H1 (cell line): Measurements from ENCODE around the gene ENTPD2. TPM values are rescaled to one million over a fixed set of nuclear protein-coding genes. Genes with fewer than 3 reads are reported as not detected.
"Not testable (repeated sequence)": the region's sequence is repeated elsewhere in the genome, so short reads cannot be mapped to it uniquely, and the experiment has no call there.

Source experiments
- CTCF ChIA-PET: fragments of 300-600 bp; sonication (Branson Sonifier 250); formaldehyde crosslinking; loops from one replicate; lab custom pipeline; 2021; ENCODE audit not compliant: partially characterized antibody; lab: Charles Lee
- POLR2A ChIA-PET: fragments of 300-600 bp; sonication (Branson Sonifier 250); formaldehyde crosslinking; loops from one replicate; lab custom pipeline; 2021; ENCODE audit warnings: inconsistent platforms; ENCODE audit not compliant: partially characterized antibody; lab: Charles Lee
- DNase-seq, 2 experiments: peaks; one replicate each; pipeline versions ENCODE4 v3.0.0 to v3.0.0-alpha.2; 2010 to 2022; ENCODE audit warnings: low spot score in 2 of 2, low read depth in 1 of 2, mixed read lengths in 1 of 2
- FAIRE-seq: peaks from 2 replicates; lab custom pipeline; 2011; peaks lifted over from hg19 to GRCh38; lab: Jason Lieb, UNC
- H2AFZ ChIP-seq: 2 replicates; pipeline ENCODE4 v1.8.1; 2012; ENCODE audit warnings: low read length, inconsistent platforms
- H2AK5ac ChIP-seq: 2 replicates; pipeline ENCODE4 v1.6.1; 2013; ENCODE audit warnings: low read depth, low read length
- H2BK120ac ChIP-seq: replicated peaks from 2 replicates; pipeline ENCODE3; 2013; ENCODE audit warnings: low read depth, low read length, inconsistent platforms
- H2BK12ac ChIP-seq: 2 replicates; pipeline ENCODE4 v1.6.1; 2013; ENCODE audit warnings: low read depth, low read length
- H2BK15ac ChIP-seq: 2 replicates; pipeline ENCODE4 v1.6.1; 2013; ENCODE audit warnings: low read length
- H2BK20ac ChIP-seq: 2 replicates; pipeline ENCODE4 v1.6.1; 2013; ENCODE audit warnings: low read length
- H2BK5ac ChIP-seq: 2 replicates; pipeline ENCODE4 v1.6.1; 2013; ENCODE audit warnings: low read depth, low read length
- H3K14ac ChIP-seq: 2 replicates; pipeline ENCODE4 v1.6.1; 2013; ENCODE audit warnings: inconsistent platforms; ENCODE audit not compliant: insufficient read length
- H3K18ac ChIP-seq: 2 replicates; pipeline ENCODE4 v1.6.1; 2013; ENCODE audit warnings: low read length; ENCODE audit errors: extremely low read depth
- H3K23ac ChIP-seq: 2 replicates; pipeline ENCODE4 v1.6.1; 2013; ENCODE audit warnings: inconsistent platforms; ENCODE audit not compliant: insufficient read length
- H3K23me2 ChIP-seq: 2 replicates; pipeline ENCODE4 v1.6.1; 2013; ENCODE audit warnings: low read depth, low read length
- H3K27ac ChIP-seq: 2 replicates; pipeline ENCODE4 v1.6.1; 2011; ENCODE audit warnings: low read depth, low read length, inconsistent platforms
- H3K27me3 ChIP-seq, 4 experiments: replicated peaks in 1 of 4; 1 replicate in 1 of 4; 2 replicates in 3 of 4; pipeline versions ENCODE4 v1.6.1 to v1.8.1; 2011 to 2013; ENCODE audit warnings: low read length in 3 of 4, mild to moderate bottlenecking in 3 of 4, inconsistent platforms in 2 of 4, mixed read lengths in 2 of 4, moderate library complexity in 1 of 4; ENCODE audit not compliant: control insufficient read depth in 3 of 4, insufficient read depth in 3 of 4; ENCODE audit errors: extremely low read depth in 1 of 4
- H3K36me3 ChIP-seq, 4 experiments: 2 replicates each; pipeline versions ENCODE4 v1.6.1 to v1.8.1; 2011 to 2013; ENCODE audit warnings: mild to moderate bottlenecking in 4 of 4, low read length in 3 of 4, moderate library complexity in 2 of 4, control low read depth in 1 of 4, inconsistent platforms in 1 of 4; ENCODE audit not compliant: insufficient read depth in 4 of 4, control insufficient read depth in 2 of 4
- H3K4ac ChIP-seq: replicated peaks from 2 replicates; pipeline ENCODE3; 2013; ENCODE audit warnings: low read length, low read depth, mixed read lengths, inconsistent platforms; ENCODE audit not compliant: insufficient read length
- H3K4me1 ChIP-seq, 4 experiments: replicated peaks in 1 of 4; 1 replicate in 1 of 4; 2 replicates in 3 of 4; pipeline versions ENCODE4 v1.6.1 to v1.8.1; 2011 to 2013; ENCODE audit warnings: low read length in 3 of 4, inconsistent platforms in 2 of 4, mixed read lengths in 1 of 4; ENCODE audit not compliant: insufficient read depth in 4 of 4, control insufficient read depth in 3 of 4
- H3K4me2 ChIP-seq, 2 experiments: 2 replicates each; pipeline versions ENCODE4 v1.6.1 to v1.8.1; 2011 to 2013; ENCODE audit warnings: low read depth in 2 of 2, low read length in 2 of 2, control low read depth in 1 of 2, inconsistent platforms in 1 of 2, mild to moderate bottlenecking in 1 of 2; ENCODE audit not compliant: insufficient read depth in 1 of 2
- H3K4me3 ChIP-seq, 4 experiments: fragments of 200-600, 300-600 bp in 1 of 4; sonication (generic), shearing (Covaris generic), sonication (Bioruptor Twin) in 1 of 4; 2 replicates each; pipeline versions ENCODE4 v1.5.1 to v1.8.1; 2011 to 2016; ENCODE audit warnings: low read length in 4 of 4, low read depth in 3 of 4, control low read depth in 2 of 4, inconsistent platforms in 2 of 4, mild to moderate bottlenecking in 2 of 4, mixed read lengths in 1 of 4, moderate library complexity in 1 of 4; ENCODE audit not compliant: insufficient read depth in 2 of 4; ENCODE audit errors: extremely low read depth in 1 of 4
- H3K56ac ChIP-seq: replicated peaks from 2 replicates; pipeline ENCODE3; 2013; ENCODE audit warnings: low read depth, mild to moderate bottlenecking, mixed read lengths, low read length, inconsistent platforms; ENCODE audit not compliant: insufficient read length
- H3K79me1 ChIP-seq: 2 replicates; pipeline ENCODE4 v1.6.1; 2013; ENCODE audit warnings: low read depth, low read length, control low read depth
- H3K79me2 ChIP-seq, 2 experiments: 2 replicates each; pipeline versions ENCODE4 v1.6.1 to v1.8.1; 2012 to 2013; ENCODE audit warnings: low read length in 2 of 2, mild to moderate bottlenecking in 2 of 2, inconsistent platforms in 1 of 2; ENCODE audit not compliant: insufficient read depth in 2 of 2, control insufficient read depth in 1 of 2
- H3K9ac ChIP-seq, 4 experiments: replicated peaks in 1 of 4; 1 replicate in 1 of 4; 2 replicates in 3 of 4; pipeline versions ENCODE4 v1.6.1 to v1.8.1; 2011 to 2013; ENCODE audit warnings: low read depth in 3 of 4, low read length in 3 of 4, control low read depth in 2 of 4, mild to moderate bottlenecking in 2 of 4, moderate library complexity in 2 of 4, inconsistent platforms in 1 of 4; ENCODE audit errors: extremely low read depth in 1 of 4
- H3K9me3 ChIP-seq, 2 experiments: 2 replicates each; pipeline versions ENCODE4 v1.6.1 to v1.8.1; 2012 to 2013; ENCODE audit warnings: mild to moderate bottlenecking in 2 of 2, moderate library complexity in 2 of 2, control low read depth in 1 of 2, inconsistent platforms in 1 of 2, low read depth in 1 of 2, low read length in 1 of 2, mixed read lengths in 1 of 2; ENCODE audit not compliant: insufficient read depth in 2 of 2
- H4K20me1 ChIP-seq, 2 experiments: replicated peaks in 1 of 2; 2 replicates each; pipeline versions ENCODE3 to v1.8.1; 2011 to 2013; ENCODE audit warnings: inconsistent platforms in 2 of 2, low read length in 2 of 2, mild to moderate bottlenecking in 1 of 2; ENCODE audit not compliant: insufficient read depth in 2 of 2, control insufficient read depth in 1 of 2
- H4K5ac ChIP-seq: 2 replicates; pipeline ENCODE4 v1.6.1; 2013; ENCODE audit warnings: low read length, low read depth, mixed read lengths, inconsistent platforms; ENCODE audit not compliant: insufficient read length
- H4K8ac ChIP-seq: 2 replicates; pipeline ENCODE4 v1.8.0; 2013; ENCODE audit warnings: mild to moderate bottlenecking, moderate library complexity, low read length, inconsistent platforms; ENCODE audit not compliant: insufficient read depth; ENCODE audit errors: extremely low read depth
- H4K91ac ChIP-seq: replicated peaks from 2 replicates; pipeline ENCODE3; 2013; ENCODE audit warnings: low read length, mixed read lengths, inconsistent platforms; ENCODE audit not compliant: insufficient read length
- BRCA1 ChIP-seq: IDR thresholded peaks from 2 replicates; pipeline ENCODE4 v1.6.1; 2012; ENCODE audit warnings: low read depth, low read length, improper control_type of control experiment
- HDAC2 ChIP-seq, 2 experiments: fragments of 300-600 bp in 1 of 2; sonication (generic) in 1 of 2; IDR thresholded peaks; 2 replicates each; pipeline ENCODE4 v1.6.1; 2011 to 2012; ENCODE audit warnings: low read depth in 2 of 2, low read length in 2 of 2, mild to moderate bottlenecking in 2 of 2, moderate library complexity in 2 of 2, borderline replicate concordance in 1 of 2, inconsistent platforms in 1 of 2
- NANOG ChIP-seq: IDR thresholded peaks from 2 replicates; pipeline ENCODE4 v1.6.1; 2011; ENCODE audit warnings: low read length, low read depth, mild to moderate bottlenecking, inconsistent platforms; ENCODE audit not compliant: insufficient read depth, poor library complexity, severe bottlenecking
- RNF2 ChIP-seq: fragments of 200-900, 300-1000 bp; sonication (generic); IDR thresholded peaks from 2 replicates; pipeline ENCODE4 v1.7.1; 2016; ENCODE audit warnings: borderline replicate concordance, low read depth, mild to moderate bottlenecking, antibody characterized with exemption, low read length; ENCODE audit not compliant: poor library complexity, severe bottlenecking; ENCODE audit errors: missing control alignments
- SIX5 ChIP-seq: IDR thresholded peaks from 2 replicates; pipeline ENCODE4 v1.6.1; 2011; ENCODE audit warnings: mild to moderate bottlenecking, low read depth, low read length
- TAF1 ChIP-seq: IDR thresholded peaks from 2 replicates; pipeline ENCODE4 v1.6.1; 2011; ENCODE audit warnings: mild to moderate bottlenecking, low read depth, low read length
- TAF7 ChIP-seq: optimal IDR thresholded peaks from 2 replicates; pipeline ENCODE3; 2011; ENCODE audit warnings: low read depth, mild to moderate bottlenecking, inconsistent platforms, low read length, moderate library complexity, borderline replicate concordance
- YY1 ChIP-seq: IDR thresholded peaks from 2 replicates; pipeline ENCODE4 v1.6.1; 2011; ENCODE audit warnings: low read depth, mild to moderate bottlenecking, low read length
- WGBS, 2 experiments: shearing (Covaris generic) in 1 of 2; methylation state at CpG; one replicate each; pipeline versions ENCODE4 v1.1.6 to v1.1.7; 2013 to 2015; ENCODE audit warnings: low lambda C conversion rate in 2 of 2, mixed read lengths in 2 of 2, inconsistent platforms in 1 of 2, low coverage in 1 of 2, missing lambda C conversion rate in 1 of 2; ENCODE audit not compliant: insufficient replicate concordance in 2 of 2, insufficient coverage in 1 of 2, insufficient read length in 1 of 2; ENCODE audit errors: extremely low coverage in 1 of 2, missing lambda C conversion rate in 1 of 2; 5-methylcytosine and 5-hydroxymethylcytosine counted together
- polyA plus RNA-seq, 7 experiments: library from polyadenylated mRNA; depleted of rRNA in 3 of 7; stranded (reverse) in 5 of 7; unstranded in 2 of 7; fragments of >200 nt in 5 of 7; fragments of 200-250 nt in 2 of 7; gene quantifications; 1 replicate in 5 of 7; 2 replicates in 1 of 7; 4 replicates in 1 of 7; pipeline versions ENCODE4 v1.2.1 to v1.2.3, GENCODE V29; 2011 to 2013; ENCODE audit warnings: missing spikeins in 2 of 7, mixed read lengths in 2 of 7
- total RNA-seq: library from RNA; stranded (reverse); fragmentation: NEBNext Ultra II Directional; extraction: Animal tissue kit (Norgen Biotek cat#: 25700); gene quantifications from 2 replicates; pipeline ENCODE4 v1.2.1, GENCODE V29; 2021

Gene ENTPD2
- total and polyA plus RNA-seq, 2 of the 8 experiments (the other 6 are each of a cell fraction or from before 2014, with no cell fraction given): 0.65 to 3.8 TPM

DNA sequence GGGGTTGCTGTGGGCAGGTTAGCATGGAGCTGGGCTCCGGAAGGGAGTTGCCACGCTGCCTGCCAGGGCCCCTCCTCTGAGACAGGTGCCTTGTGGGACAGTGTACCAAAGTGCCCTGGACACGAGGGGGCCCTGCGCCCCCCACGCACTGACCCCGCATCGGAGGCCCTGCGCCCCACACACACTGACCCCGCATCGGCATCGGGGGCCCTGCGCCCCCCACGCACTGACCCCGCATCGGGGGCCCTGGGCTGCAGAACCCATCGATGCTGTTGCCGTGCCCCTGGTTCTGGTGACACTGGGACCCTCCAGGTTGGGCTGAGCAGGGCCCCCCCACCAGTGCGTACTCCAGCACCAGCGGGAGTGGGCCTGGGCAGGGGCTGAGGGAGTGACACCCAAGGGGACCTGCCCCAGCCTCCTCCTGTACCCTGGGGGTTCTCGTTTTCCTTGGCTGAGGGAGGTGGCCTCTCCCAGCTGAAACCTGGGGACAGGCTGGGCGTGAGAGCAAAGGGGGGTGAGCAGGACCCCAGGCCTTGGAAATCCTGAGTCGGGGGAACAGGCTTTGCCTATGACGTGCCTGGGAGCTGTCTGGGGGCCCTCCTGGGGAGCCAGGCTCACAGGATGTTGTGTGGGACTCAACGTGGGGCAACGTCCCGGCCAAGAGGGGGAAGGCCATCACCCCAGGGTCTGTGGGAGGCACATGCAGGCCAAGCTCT, 9.6 kb upstream of the ENTPD2 start (continued):
- TF ChIP-seq TAF7: no peak
- no peak for TF ChIP-seq RNF2
- TF ChIP-seq NANOG: no peak
- no peak for TF ChIP-seq HDAC2 (IDR thresholded peaks at IDR 0.05; ENCODE audit: borderline replicate concordance in 1 of 2, low read depth in 2 of 2, low read length in 2 of 2)
- TF ChIP-seq SIX5: no peak
- TF ChIP-seq YY1: no peak
- no peak for TF ChIP-seq TAF1
- no peak for TF ChIP-seq BRCA1

DNA sequence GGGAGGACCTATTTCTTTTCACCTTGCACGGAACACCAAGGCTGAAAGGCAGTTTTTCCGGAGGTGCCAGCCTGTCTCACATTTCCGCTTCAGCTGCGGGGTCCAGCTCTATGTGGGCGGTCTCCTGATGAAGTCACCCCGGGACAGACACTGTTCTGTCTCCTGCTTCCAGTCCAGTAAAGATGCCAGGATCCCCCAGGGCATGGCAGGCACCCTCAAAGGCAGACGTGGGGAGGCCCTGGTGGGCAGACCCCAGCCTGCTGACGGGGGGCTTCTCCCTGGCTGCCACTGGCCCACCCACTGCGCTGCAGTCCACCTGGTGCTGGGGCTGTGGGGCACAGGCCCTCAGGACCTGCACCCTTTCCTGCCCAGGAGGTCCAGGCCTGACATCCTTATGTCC, 8.9 kb upstream of the ENTPD2 start:
- H3K9ac ChIP-seq, H3K4ac ChIP-seq, H4K91ac ChIP-seq, H3K4me1 ChIP-seq, H2BK120ac ChIP-seq, H3K4me3 ChIP-seq, H2BK15ac ChIP-seq, H2BK5ac ChIP-seq, H4K5ac ChIP-seq, H2AK5ac ChIP-seq, H3K27ac ChIP-seq, H2AFZ ChIP-seq, H3K9me3 ChIP-seq, H3K4me2 ChIP-seq, H3K14ac ChIP-seq, H3K27me3 ChIP-seq, H2BK20ac ChIP-seq, H3K79me2 ChIP-seq, H3K79me1 ChIP-seq, H3K56ac ChIP-seq, H3K23me2 ChIP-seq, H3K23ac ChIP-seq, H4K8ac ChIP-seq, H3K36me3 ChIP-seq, FAIRE-seq, H3K18ac ChIP-seq, H2BK12ac ChIP-seq, DNase-seq: not testable (repeated sequence)
- CTCF ChIA-PET: interaction anchor here (0.7 to 13.5 kb wide), 8 partner anchors 13 to 76 kb away, joined by 3 to 291 read pairs (median 40); partner anchors contain the start of genes ABCA2, FUT7, GRIN1 and MAN1B1
- POLR2A ChIA-PET: interaction anchor here (1.1 to 1.5 kb wide), 2 partner anchors 10 to 43 kb away, joined by 3 read pairs; no protein-coding TSS in a partner anchor
- WGBS, 2 experiments: 90% methylated on average over 4 of the region's 9 CpGs; no CpG with 5 or more reads in 1 of the 2 experiments
- peaks cover 8 to 10% of the 10 kb centered on the region in 2 experiments for H4K20me1 ChIP-seq
